H1 (cell line): ENCODE data around the gene HDAC10. TPM values are rescaled to one million over a fixed set of nuclear protein-coding genes. Genes with fewer than 3 reads are reported as not detected.

Source experiments
- CTCF ChIA-PET: fragments of 300-600 bp; sonication (Branson Sonifier 250); formaldehyde crosslinking; loops from one replicate; lab custom pipeline; 2021; ENCODE audit not compliant: partially characterized antibody; lab: Charles Lee
- POLR2A ChIA-PET: fragments of 300-600 bp; sonication (Branson Sonifier 250); formaldehyde crosslinking; loops from one replicate; lab custom pipeline; 2021; ENCODE audit warnings: inconsistent platforms; ENCODE audit not compliant: partially characterized antibody; lab: Charles Lee
- DNase-seq, 2 experiments: peaks; one replicate each; pipeline versions ENCODE4 v3.0.0 to v3.0.0-alpha.2; 2010 to 2022; ENCODE audit warnings: low spot score in 2 of 2, low read depth in 1 of 2, mixed read lengths in 1 of 2
- FAIRE-seq: peaks from 2 replicates; lab custom pipeline; 2011; peaks lifted over from hg19 to GRCh38; lab: Jason Lieb, UNC
- H2AFZ ChIP-seq: 2 replicates; pipeline ENCODE4 v1.8.1; 2012; ENCODE audit warnings: low read length, inconsistent platforms
- H2AK5ac ChIP-seq: 2 replicates; pipeline ENCODE4 v1.6.1; 2013; ENCODE audit warnings: low read depth, low read length
- H2BK120ac ChIP-seq: replicated peaks from 2 replicates; pipeline ENCODE3; 2013; ENCODE audit warnings: low read depth, low read length, inconsistent platforms
- H2BK12ac ChIP-seq: 2 replicates; pipeline ENCODE4 v1.6.1; 2013; ENCODE audit warnings: low read depth, low read length
- H2BK15ac ChIP-seq: 2 replicates; pipeline ENCODE4 v1.6.1; 2013; ENCODE audit warnings: low read length
- H2BK20ac ChIP-seq: 2 replicates; pipeline ENCODE4 v1.6.1; 2013; ENCODE audit warnings: low read length
- H2BK5ac ChIP-seq: 2 replicates; pipeline ENCODE4 v1.6.1; 2013; ENCODE audit warnings: low read depth, low read length
- H3K14ac ChIP-seq: 2 replicates; pipeline ENCODE4 v1.6.1; 2013; ENCODE audit warnings: inconsistent platforms; ENCODE audit not compliant: insufficient read length
- H3K18ac ChIP-seq: 2 replicates; pipeline ENCODE4 v1.6.1; 2013; ENCODE audit warnings: low read length; ENCODE audit errors: extremely low read depth
- H3K23ac ChIP-seq: 2 replicates; pipeline ENCODE4 v1.6.1; 2013; ENCODE audit warnings: inconsistent platforms; ENCODE audit not compliant: insufficient read length
- H3K23me2 ChIP-seq: 2 replicates; pipeline ENCODE4 v1.6.1; 2013; ENCODE audit warnings: low read depth, low read length
- H3K27ac ChIP-seq: 2 replicates; pipeline ENCODE4 v1.6.1; 2011; ENCODE audit warnings: low read depth, low read length, inconsistent platforms
- H3K27me3 ChIP-seq, 4 experiments: replicated peaks in 1 of 4; 1 replicate in 1 of 4; 2 replicates in 3 of 4; pipeline versions ENCODE4 v1.6.1 to v1.8.1; 2011 to 2013; ENCODE audit warnings: low read length in 3 of 4, mild to moderate bottlenecking in 3 of 4, inconsistent platforms in 2 of 4, mixed read lengths in 2 of 4, moderate library complexity in 1 of 4; ENCODE audit not compliant: control insufficient read depth in 3 of 4, insufficient read depth in 3 of 4; ENCODE audit errors: extremely low read depth in 1 of 4
- H3K36me3 ChIP-seq, 4 experiments: 2 replicates each; pipeline versions ENCODE4 v1.6.1 to v1.8.1; 2011 to 2013; ENCODE audit warnings: mild to moderate bottlenecking in 4 of 4, low read length in 3 of 4, moderate library complexity in 2 of 4, control low read depth in 1 of 4, inconsistent platforms in 1 of 4; ENCODE audit not compliant: insufficient read depth in 4 of 4, control insufficient read depth in 2 of 4
- H3K4ac ChIP-seq: replicated peaks from 2 replicates; pipeline ENCODE3; 2013; ENCODE audit warnings: low read length, low read depth, mixed read lengths, inconsistent platforms; ENCODE audit not compliant: insufficient read length
- H3K4me1 ChIP-seq, 4 experiments: replicated peaks in 1 of 4; 1 replicate in 1 of 4; 2 replicates in 3 of 4; pipeline versions ENCODE4 v1.6.1 to v1.8.1; 2011 to 2013; ENCODE audit warnings: low read length in 3 of 4, inconsistent platforms in 2 of 4, mixed read lengths in 1 of 4; ENCODE audit not compliant: insufficient read depth in 4 of 4, control insufficient read depth in 3 of 4
- H3K4me2 ChIP-seq, 2 experiments: 2 replicates each; pipeline versions ENCODE4 v1.6.1 to v1.8.1; 2011 to 2013; ENCODE audit warnings: low read depth in 2 of 2, low read length in 2 of 2, control low read depth in 1 of 2, inconsistent platforms in 1 of 2, mild to moderate bottlenecking in 1 of 2; ENCODE audit not compliant: insufficient read depth in 1 of 2
- H3K4me3 ChIP-seq, 4 experiments: fragments of 200-600, 300-600 bp in 1 of 4; sonication (generic), shearing (Covaris generic), sonication (Bioruptor Twin) in 1 of 4; 2 replicates each; pipeline versions ENCODE4 v1.5.1 to v1.8.1; 2011 to 2016; ENCODE audit warnings: low read length in 4 of 4, low read depth in 3 of 4, control low read depth in 2 of 4, inconsistent platforms in 2 of 4, mild to moderate bottlenecking in 2 of 4, mixed read lengths in 1 of 4, moderate library complexity in 1 of 4; ENCODE audit not compliant: insufficient read depth in 2 of 4; ENCODE audit errors: extremely low read depth in 1 of 4
- H3K56ac ChIP-seq: replicated peaks from 2 replicates; pipeline ENCODE3; 2013; ENCODE audit warnings: low read depth, mild to moderate bottlenecking, mixed read lengths, low read length, inconsistent platforms; ENCODE audit not compliant: insufficient read length
- H3K79me1 ChIP-seq: 2 replicates; pipeline ENCODE4 v1.6.1; 2013; ENCODE audit warnings: low read depth, low read length, control low read depth
- H3K79me2 ChIP-seq, 2 experiments: 2 replicates each; pipeline versions ENCODE4 v1.6.1 to v1.8.1; 2012 to 2013; ENCODE audit warnings: low read length in 2 of 2, mild to moderate bottlenecking in 2 of 2, inconsistent platforms in 1 of 2; ENCODE audit not compliant: insufficient read depth in 2 of 2, control insufficient read depth in 1 of 2
- H3K9ac ChIP-seq, 4 experiments: replicated peaks in 1 of 4; 1 replicate in 1 of 4; 2 replicates in 3 of 4; pipeline versions ENCODE4 v1.6.1 to v1.8.1; 2011 to 2013; ENCODE audit warnings: low read depth in 3 of 4, low read length in 3 of 4, control low read depth in 2 of 4, mild to moderate bottlenecking in 2 of 4, moderate library complexity in 2 of 4, inconsistent platforms in 1 of 4; ENCODE audit errors: extremely low read depth in 1 of 4
- H3K9me3 ChIP-seq, 2 experiments: 2 replicates each; pipeline versions ENCODE4 v1.6.1 to v1.8.1; 2012 to 2013; ENCODE audit warnings: mild to moderate bottlenecking in 2 of 2, moderate library complexity in 2 of 2, control low read depth in 1 of 2, inconsistent platforms in 1 of 2, low read depth in 1 of 2, low read length in 1 of 2, mixed read lengths in 1 of 2; ENCODE audit not compliant: insufficient read depth in 2 of 2
- H4K20me1 ChIP-seq, 2 experiments: replicated peaks in 1 of 2; 2 replicates each; pipeline versions ENCODE3 to v1.8.1; 2011 to 2013; ENCODE audit warnings: inconsistent platforms in 2 of 2, low read length in 2 of 2, mild to moderate bottlenecking in 1 of 2; ENCODE audit not compliant: insufficient read depth in 2 of 2, control insufficient read depth in 1 of 2
- H4K5ac ChIP-seq: 2 replicates; pipeline ENCODE4 v1.6.1; 2013; ENCODE audit warnings: low read length, low read depth, mixed read lengths, inconsistent platforms; ENCODE audit not compliant: insufficient read length
- H4K8ac ChIP-seq: 2 replicates; pipeline ENCODE4 v1.8.0; 2013; ENCODE audit warnings: mild to moderate bottlenecking, moderate library complexity, low read length, inconsistent platforms; ENCODE audit not compliant: insufficient read depth; ENCODE audit errors: extremely low read depth
- H4K91ac ChIP-seq: replicated peaks from 2 replicates; pipeline ENCODE3; 2013; ENCODE audit warnings: low read length, mixed read lengths, inconsistent platforms; ENCODE audit not compliant: insufficient read length
- CBX8 ChIP-seq: fragments of 300-800, 300-1000 bp; sonication (generic); IDR thresholded peaks from 2 replicates; pipeline ENCODE4 v1.7.1; 2016; ENCODE audit warnings: low read depth, low read length, borderline replicate concordance
- CEBPB ChIP-seq: IDR thresholded peaks from 2 replicates; pipeline ENCODE4 v1.6.1; 2012; ENCODE audit warnings: low read depth, low read length
- CTBP2 ChIP-seq: IDR thresholded peaks from 2 replicates; pipeline ENCODE4 v1.7.0; 2011; ENCODE audit warnings: borderline replicate concordance, mild to moderate bottlenecking, moderate library complexity, mixed read lengths, low read length; ENCODE audit not compliant: insufficient read depth, insufficient read length
- GABPA ChIP-seq: IDR thresholded peaks from 2 replicates; pipeline ENCODE4 v1.6.1; 2011; ENCODE audit warnings: mild to moderate bottlenecking, low read length, moderate library complexity, borderline replicate concordance; ENCODE audit not compliant: insufficient read depth
- GTF2F1 ChIP-seq: IDR thresholded peaks from 2 replicates; pipeline ENCODE4 v1.6.1; 2012; ENCODE audit warnings: low read depth, low read length, improper control_type of control experiment, borderline replicate concordance
- NANOG ChIP-seq: IDR thresholded peaks from 2 replicates; pipeline ENCODE4 v1.6.1; 2011; ENCODE audit warnings: low read length, low read depth, mild to moderate bottlenecking, inconsistent platforms; ENCODE audit not compliant: insufficient read depth, poor library complexity, severe bottlenecking
- RNF2 ChIP-seq: fragments of 200-900, 300-1000 bp; sonication (generic); IDR thresholded peaks from 2 replicates; pipeline ENCODE4 v1.7.1; 2016; ENCODE audit warnings: borderline replicate concordance, low read depth, mild to moderate bottlenecking, antibody characterized with exemption, low read length; ENCODE audit not compliant: poor library complexity, severe bottlenecking; ENCODE audit errors: missing control alignments
- SP1 ChIP-seq: IDR thresholded peaks from 2 replicates; pipeline ENCODE4 v1.6.1; 2011; ENCODE audit warnings: low read depth, low read length
- SP2 ChIP-seq: IDR thresholded peaks from 2 replicates; pipeline ENCODE4 v1.6.1; 2012; ENCODE audit warnings: mild to moderate bottlenecking, low read length, inconsistent platforms
- SP4 ChIP-seq: IDR thresholded peaks from 2 replicates; pipeline ENCODE4 v1.6.1; 2012; ENCODE audit warnings: low read length, inconsistent platforms
- TEAD4 ChIP-seq: IDR thresholded peaks from 2 replicates; pipeline ENCODE4 v1.6.1; 2012; ENCODE audit warnings: low read depth, low read length, inconsistent platforms, mixed read lengths
- WGBS, 2 experiments: shearing (Covaris generic) in 1 of 2; methylation state at CpG; one replicate each; pipeline versions ENCODE4 v1.1.6 to v1.1.7; 2013 to 2015; ENCODE audit warnings: low lambda C conversion rate in 2 of 2, mixed read lengths in 2 of 2, inconsistent platforms in 1 of 2, low coverage in 1 of 2, missing lambda C conversion rate in 1 of 2; ENCODE audit not compliant: insufficient replicate concordance in 2 of 2, insufficient coverage in 1 of 2, insufficient read length in 1 of 2; ENCODE audit errors: extremely low coverage in 1 of 2, missing lambda C conversion rate in 1 of 2; 5-methylcytosine and 5-hydroxymethylcytosine counted together
- polyA plus RNA-seq, 7 experiments: library from polyadenylated mRNA; depleted of rRNA in 3 of 7; stranded (reverse) in 5 of 7; unstranded in 2 of 7; fragments of >200 nt in 5 of 7; fragments of 200-250 nt in 2 of 7; gene quantifications; 1 replicate in 5 of 7; 2 replicates in 1 of 7; 4 replicates in 1 of 7; pipeline versions ENCODE4 v1.2.1 to v1.2.3, GENCODE V29; 2011 to 2013; ENCODE audit warnings: missing spikeins in 2 of 7, mixed read lengths in 2 of 7
- total RNA-seq: library from RNA; stranded (reverse); fragmentation: NEBNext Ultra II Directional; extraction: Animal tissue kit (Norgen Biotek cat#: 25700); gene quantifications from 2 replicates; pipeline ENCODE4 v1.2.1, GENCODE V29; 2021
- TF ChIP-seq, protein P1 (sequence below): IDR thresholded peaks from 2 replicates; pipeline ENCODE4 v1.6.1; 2012; ENCODE audit warnings: inconsistent platforms

HDAC10 gene
- total and polyA plus RNA-seq, 2 of the 8 experiments (the other 6 are each of a cell fraction or from before 2014, with no cell fraction given), result 11.2 to 26.4 TPM

DNA sequence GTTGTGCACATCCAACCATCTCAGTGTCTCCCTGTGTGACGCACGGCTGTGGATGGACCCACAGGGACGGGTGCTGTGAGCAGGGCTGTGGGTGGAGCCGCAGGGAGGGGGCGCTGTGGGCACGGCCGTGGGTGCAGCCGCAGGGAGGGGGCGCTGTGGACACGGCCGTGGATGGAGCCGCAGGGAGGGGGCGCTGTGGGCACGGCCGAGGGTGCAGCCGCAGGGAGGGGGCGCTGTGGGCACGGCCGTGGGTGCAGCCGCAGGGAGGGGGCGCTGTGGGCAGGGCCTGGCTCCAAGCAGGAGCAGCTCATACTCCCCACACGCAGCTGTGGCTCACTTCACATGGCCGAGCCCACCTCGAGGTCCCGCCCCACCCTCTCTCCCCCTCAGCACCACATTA lies 25.1 kb upstream of the HDAC10 start:
- H2BK12ac ChIP-seq, result no peak overlapping the region
- H3K4me1 ChIP-seq, result peaks cover under 1 to 8% (median 4%) of the 10 kb centered on the region in 4 experiments; a peak in 4 of 7 replicates
- no peaks in the 10 kb centered on the region for H3K79me2 ChIP-seq
- no peak overlapping the region for H3K27ac ChIP-seq
- peaks cover 4% of the 10 kb centered on the region; the same call in 1 of the 2 replicates for H3K23me2 ChIP-seq
- no peak overlapping the region for H2AFZ ChIP-seq
- POLR2A ChIA-PET, result interaction anchor here (0.6 to 1.3 kb wide), 5 partner anchors 12 to 74 kb away, joined by 3 read pairs; partner anchors contain the start of gene HDAC10
- H2BK15ac ChIP-seq, result no peak overlapping the region
- 88% methylated on average over 15 of the region's 25 CpGs; no CpG with 5 or more reads in 1 of the 2 experiments for WGBS, 2 experiments
- peaks cover under 1 to 5% (median 4%) of the 10 kb centered on the region in 4 experiments; a peak in 5 of 7 replicates for H3K27me3 ChIP-seq
- H3K4ac ChIP-seq, result no peak overlapping the region
- H2BK5ac ChIP-seq, result no peak overlapping the region
- DNase-seq (peak in 1 of 2 experiments; percentile 77), FAIRE-seq (no peak)
- CTCF ChIA-PET, result interaction anchor here (0.6 to 6.0 kb wide), 36 partner anchors 9 to 514 kb away, joined by 3 to 39 read pairs (median 4); partner anchors contain the start of genes HDAC10 and MAPK12
- H3K9ac ChIP-seq, result no peak overlapping the region
- H3K56ac ChIP-seq, result no peak overlapping the region
- H3K18ac ChIP-seq, result no peak overlapping the region
- H4K91ac ChIP-seq, result no peak overlapping the region
- H3K79me1 ChIP-seq, result no peaks in the 10 kb centered on the region
- H3K14ac ChIP-seq, result no peak overlapping the region
- H3K23ac ChIP-seq, result no peak overlapping the region
- H4K8ac ChIP-seq, result no peak overlapping the region; the same call in 1 of the 2 replicates
- no peak overlapping the region for H3K4me2 ChIP-seq
- no peak overlapping the region for H4K5ac ChIP-seq
- H3K9me3 ChIP-seq, result peaks cover 7 to 24% of the 10 kb centered on the region in 2 experiments; a peak in 3 of 4 replicates
- H2AK5ac ChIP-seq, result no peak overlapping the region
- H2BK20ac ChIP-seq, result no peak overlapping the region
- no peak overlapping the region for H3K4me3 ChIP-seq
- no peak overlapping the region for H2BK120ac ChIP-seq
- H4K20me1 ChIP-seq, result peaks cover 6 to 13% of the 10 kb centered on the region in 2 experiments
- peaks cover 15 to 62% (median 39%) of the 10 kb centered on the region in 4 experiments for H3K36me3 ChIP-seq
- TF ChIP-seq SP2 (no peak), CBX8 (no peak), TEAD4 (no peak), CTBP2 (no peak), RNF2 (no peak), CEBPB (no peak), GABPA (0 out of 2 replicates have a peak, but pooled peaks have one; percentile 50), SP1 (no peak), NANOG (no peak), SP4 (no peak), GTF2F1 (no peak)
- TF ChIP-seq, protein P1, sequence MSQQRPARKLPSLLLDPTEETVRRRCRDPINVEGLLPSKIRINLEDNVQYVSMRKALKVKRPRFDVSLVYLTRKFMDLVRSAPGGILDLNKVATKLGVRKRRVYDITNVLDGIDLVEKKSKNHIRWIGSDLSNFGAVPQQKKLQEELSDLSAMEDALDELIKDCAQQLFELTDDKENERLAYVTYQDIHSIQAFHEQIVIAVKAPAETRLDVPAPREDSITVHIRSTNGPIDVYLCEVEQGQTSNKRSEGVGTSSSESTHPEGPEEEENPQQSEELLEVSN, result no peak
